ENCODE data around the gene NLRP9. TPM values are rescaled to one million over a fixed set of nuclear protein-coding genes. Genes with fewer than 3 reads are reported as not detected.

Gene NLRP9
- total RNA-seq, 3 donors from 2014 or later: not detected

DNA sequence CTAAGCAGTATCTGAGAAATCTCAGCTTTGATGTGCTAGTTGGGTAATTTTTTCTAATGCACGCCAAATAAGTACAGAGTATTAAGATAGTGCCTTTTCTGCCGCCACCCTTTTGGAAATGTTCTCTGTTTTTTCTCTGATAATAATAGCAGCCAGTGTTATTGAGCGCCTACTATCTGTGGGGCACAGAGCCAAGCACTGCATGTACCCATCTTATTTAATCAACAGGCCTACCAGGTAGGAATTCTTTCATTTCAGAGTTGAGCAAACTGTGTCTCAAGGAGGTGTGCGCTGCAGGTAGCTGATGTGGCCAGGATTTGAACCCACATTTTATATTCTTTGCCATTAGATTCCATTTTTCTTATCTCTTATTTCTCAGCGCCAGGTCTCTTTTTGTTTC lies 61.8 kb downstream of the NLRP9 start:
- DNase-seq: no peak
- Mint-ChIP-seq H3K4me3 (peak overlapping the region; percentile 99), H3K27me3 (ENCODE audit: low read depth) (no peaks in the 10 kb centered on the region), H3K36me3 (ENCODE audit: insufficient read depth) (peaks cover 26% of the 10 kb centered on the region), H3K4me1 (ENCODE audit: low read depth) (peaks cover 64% of the 10 kb centered on the region), H3K9me3 (no peaks in the 10 kb centered on the region)
- ATAC-seq: no peak

DNA sequence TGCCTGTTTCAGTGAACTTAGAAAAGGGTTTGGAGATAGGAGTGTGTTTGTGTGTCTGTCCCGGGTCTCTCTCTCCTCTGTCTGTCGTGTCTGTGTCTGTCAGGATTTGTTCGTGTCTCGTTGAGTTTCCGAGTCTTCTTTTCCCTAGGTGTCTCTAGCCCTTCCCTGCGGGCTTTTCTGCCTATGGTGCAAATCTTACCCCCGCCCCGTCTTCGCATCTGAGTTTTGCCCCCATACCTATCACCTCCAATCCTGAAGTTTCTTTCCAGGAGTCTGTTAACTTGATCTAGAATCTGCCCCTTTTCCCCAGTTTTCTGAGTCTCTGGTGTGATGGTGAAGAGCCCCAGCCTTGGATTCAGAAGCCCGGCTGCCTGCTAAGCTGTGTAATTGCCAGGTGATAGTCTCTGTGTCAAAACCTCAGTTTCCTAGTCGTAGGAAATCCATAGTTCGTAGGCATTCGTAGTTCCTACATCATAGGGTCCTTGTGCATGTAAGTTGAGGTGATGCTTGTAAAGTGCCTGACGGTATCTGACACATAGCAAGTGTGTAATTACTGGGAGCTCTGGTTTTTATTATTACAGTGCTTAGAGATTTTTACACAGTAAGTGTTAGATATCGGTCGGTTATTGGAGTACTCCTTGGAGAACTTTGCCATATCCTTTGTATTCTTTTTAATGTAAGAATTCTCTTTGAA lies 62.4 kb downstream of the NLRP9 start:
- ATAC-seq (no peak), DNase-seq (no peak)
- Mint-ChIP-seq H3K27me3 (ENCODE audit: low read depth) (no peaks in the 10 kb centered on the region), H3K4me1 (ENCODE audit: low read depth) (peaks cover 70% of the 10 kb centered on the region), H3K9me3 (no peaks in the 10 kb centered on the region), H3K4me3 (peak overlapping the region; percentile 99), H3K36me3 (ENCODE audit: insufficient read depth) (peaks cover 31% of the 10 kb centered on the region)

DNA sequence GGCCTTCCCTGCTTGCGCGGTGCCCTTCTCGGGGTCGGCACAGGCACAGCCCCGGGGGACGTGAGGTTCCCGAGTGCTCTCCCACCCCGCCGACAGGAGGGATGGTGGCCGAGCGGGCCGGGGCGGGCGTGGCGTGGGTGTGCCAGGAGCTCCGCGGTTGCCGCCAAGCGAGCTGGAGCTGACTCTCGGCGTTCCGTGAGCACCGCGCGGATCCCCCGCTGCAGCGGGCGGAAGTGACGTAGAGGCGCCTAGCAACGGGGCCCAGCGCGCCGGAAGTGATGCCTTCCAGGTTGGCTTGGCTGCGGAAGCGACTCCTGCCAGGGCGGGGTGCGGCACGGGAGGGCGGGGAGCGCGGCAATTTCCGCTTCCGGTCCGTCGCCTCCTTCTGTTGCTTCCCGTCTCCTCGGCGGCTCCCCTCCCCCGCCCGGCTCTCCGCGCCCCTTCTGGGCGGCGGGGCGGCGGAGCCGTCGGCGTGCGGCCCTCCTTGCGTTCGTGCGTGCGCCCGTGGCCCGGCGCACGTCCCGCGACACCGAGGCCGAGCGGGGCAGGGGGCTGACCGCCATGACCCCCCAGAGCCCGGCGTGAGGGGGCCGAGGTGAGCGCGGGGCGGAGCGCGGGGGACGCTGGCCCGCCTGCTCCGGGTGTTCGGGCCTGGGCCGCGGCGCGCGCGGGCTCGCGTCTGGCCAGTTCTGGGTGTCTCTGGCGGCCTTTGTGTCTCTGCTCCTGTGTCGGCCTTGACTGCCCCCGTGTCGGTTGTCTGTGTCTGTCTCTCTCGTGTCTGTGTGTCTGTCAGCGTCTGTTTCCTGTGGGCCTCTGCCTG lies 63.2 kb downstream of the NLRP9 start, which contains the start of gene EPN1:
TSS of gene EPN1 (plus strand) at position 386 of the 820 bp plus-strand sequence. CDS start 3,402 bp downstream, outside the sequence.
- Mint-ChIP-seq H3K36me3 (ENCODE audit: insufficient read depth) (peaks cover 33% of the 10 kb centered on the region), H3K4me1 (ENCODE audit: low read depth) (peaks cover 69% of the 10 kb centered on the region), H3K9me3 (no peaks in the 10 kb centered on the region), H3K4me3 (peak within 1 kb of the TSS; percentile 99), H3K27me3 (ENCODE audit: low read depth) (no peaks in the 10 kb centered on the region)
- peak; percentile 93 to 94 for ATAC-seq
- peak; percentile 98 for DNase-seq

DNA sequence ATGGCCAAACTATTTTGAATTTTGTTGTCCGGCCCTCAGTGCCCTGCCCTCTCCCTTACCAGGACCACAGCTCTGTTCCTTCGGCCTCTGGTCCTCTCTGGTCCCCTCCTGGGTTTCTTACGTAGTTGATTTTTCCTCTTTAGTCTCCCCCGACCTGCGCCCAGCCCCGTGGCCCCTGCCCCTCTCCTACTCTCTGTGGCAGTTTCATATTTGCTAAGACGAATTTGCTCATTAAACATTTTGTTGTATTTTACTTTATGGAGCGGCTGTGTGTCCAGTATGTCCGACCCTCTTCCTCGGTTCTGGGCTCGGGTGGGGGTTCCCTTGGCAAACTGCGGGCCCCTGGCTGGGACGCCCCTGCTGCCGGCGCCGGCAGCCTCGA lies 63.8 kb downstream of the NLRP9 start:
- peaks cover 66% of the 10 kb centered on the region for H3K4me1 Mint-ChIP-seq (ENCODE audit: low read depth)
- no peaks in the 10 kb centered on the region for H3K27me3 Mint-ChIP-seq (ENCODE audit: low read depth)
- DNase-seq (no peak), ATAC-seq (no peak)
- H3K9me3 Mint-ChIP-seq: no peaks in the 10 kb centered on the region
- H3K4me3 Mint-ChIP-seq: peak overlapping the region; percentile 63
- peaks cover 32% of the 10 kb centered on the region for H3K36me3 Mint-ChIP-seq (ENCODE audit: insufficient read depth)

DNA sequence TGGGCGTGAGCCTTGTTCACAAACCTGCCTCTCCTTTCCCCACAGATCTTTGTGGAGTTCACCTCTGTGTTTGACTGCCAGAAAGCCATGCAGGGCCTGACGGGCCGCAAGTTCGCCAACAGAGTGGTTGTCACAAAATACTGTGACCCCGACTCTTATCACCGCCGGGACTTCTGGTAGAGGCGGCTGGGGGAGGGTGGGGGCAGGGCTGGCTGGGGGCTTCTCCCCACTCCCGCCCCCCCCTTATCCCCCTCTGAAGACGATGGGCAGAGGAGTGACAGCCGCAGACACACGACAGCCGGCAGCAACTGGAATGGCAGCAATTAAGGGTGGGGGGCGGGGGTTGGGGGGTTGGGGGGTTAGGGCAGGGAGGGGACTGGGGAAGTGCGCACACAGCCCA lies 64.3 kb downstream of the NLRP9 start:
- H3K4me1 Mint-ChIP-seq (ENCODE audit: low read depth): peaks cover 62% of the 10 kb centered on the region
- no peaks in the 10 kb centered on the region for H3K27me3 Mint-ChIP-seq (ENCODE audit: low read depth)
- peaks cover 29% of the 10 kb centered on the region for H3K36me3 Mint-ChIP-seq (ENCODE audit: insufficient read depth)
- ATAC-seq (no peak), DNase-seq (no peak)
- H3K9me3 Mint-ChIP-seq: no peaks in the 10 kb centered on the region
- peak overlapping the region; percentile 41 for H3K4me3 Mint-ChIP-seq

DNA sequence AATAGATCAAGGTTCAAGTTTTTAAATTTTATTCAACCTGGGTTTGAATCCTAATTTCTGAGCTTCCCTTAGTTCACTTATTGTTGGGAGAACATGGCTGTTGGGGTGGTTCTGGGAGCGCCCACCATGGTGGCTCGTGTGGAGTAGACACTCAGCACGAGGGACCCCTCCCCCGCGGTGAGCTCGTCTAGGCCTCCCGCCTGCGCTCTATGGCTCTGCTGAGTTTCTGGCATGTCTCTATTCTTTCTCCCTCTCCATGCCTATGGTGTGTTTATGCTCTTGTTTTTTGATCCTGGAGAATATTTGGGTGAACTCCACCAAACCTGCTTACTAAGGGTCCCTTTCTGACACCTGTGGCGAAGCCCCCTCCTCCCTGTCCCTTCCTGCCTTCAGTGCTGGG lies 64.7 kb downstream of the NLRP9 start:
- Mint-ChIP-seq H3K4me3 (peak overlapping the region; percentile 41), H3K4me1 (ENCODE audit: low read depth) (peaks cover 59% of the 10 kb centered on the region), H3K9me3 (no peaks in the 10 kb centered on the region), H3K36me3 (ENCODE audit: insufficient read depth) (peaks cover 29% of the 10 kb centered on the region), H3K27me3 (ENCODE audit: low read depth) (no peaks in the 10 kb centered on the region)
- no peak for ATAC-seq
- DNase-seq: no peak

DNA sequence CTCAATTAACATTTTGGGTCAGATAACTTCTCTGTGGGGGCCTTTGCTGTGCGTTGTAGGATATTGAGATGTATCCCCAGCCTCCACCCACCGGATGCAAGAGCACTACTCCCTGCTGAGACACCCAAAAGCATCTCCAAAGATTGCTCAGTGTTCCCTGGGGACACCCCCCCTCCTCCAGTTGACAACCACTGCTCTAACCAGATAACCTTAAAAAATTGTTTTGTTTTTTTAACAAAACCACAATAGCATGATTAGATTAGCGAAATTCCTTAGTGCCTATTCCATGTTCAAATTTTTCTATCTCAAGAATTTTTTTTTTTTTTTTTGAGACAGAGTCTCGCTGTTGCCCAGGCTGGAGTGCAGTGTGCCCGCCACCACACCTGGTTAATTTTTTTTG lies 65.8 kb downstream of the NLRP9 start:
- Mint-ChIP-seq H3K4me3 (no peak overlapping the region), H3K27me3 (ENCODE audit: low read depth) (no peaks in the 10 kb centered on the region), H3K9me3 (no peaks in the 10 kb centered on the region), H3K36me3 (ENCODE audit: insufficient read depth) (peaks cover 30% of the 10 kb centered on the region), H3K4me1 (ENCODE audit: low read depth) (peaks cover 49% of the 10 kb centered on the region)
- no peak for DNase-seq
- ATAC-seq: no peak

DNA sequence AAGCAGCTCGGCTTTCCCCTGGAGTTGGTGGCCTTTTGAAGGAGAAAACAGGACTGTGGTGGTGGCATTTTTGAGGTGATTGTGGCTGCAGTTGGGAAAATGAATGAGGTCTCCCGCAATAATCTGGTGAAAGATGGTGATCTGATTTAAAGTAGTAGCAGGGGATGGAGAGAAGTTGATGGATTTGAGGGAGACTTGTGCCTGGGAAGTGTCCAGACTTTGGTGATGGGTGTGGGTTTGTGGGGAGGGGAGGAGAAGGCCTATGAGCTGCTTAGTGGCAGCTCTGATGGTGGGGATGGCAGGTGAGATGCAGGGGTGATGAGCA lies 67.2 kb downstream of the NLRP9 start:
- no peak for ATAC-seq
- no peak for DNase-seq
- no peak overlapping the region for H3K4me3 Mint-ChIP-seq
- H3K4me1 Mint-ChIP-seq (ENCODE audit: low read depth): peaks cover 35% of the 10 kb centered on the region
- no peaks in the 10 kb centered on the region for H3K9me3 Mint-ChIP-seq
- H3K27me3 Mint-ChIP-seq (ENCODE audit: low read depth): no peaks in the 10 kb centered on the region
- peaks cover 30% of the 10 kb centered on the region for H3K36me3 Mint-ChIP-seq (ENCODE audit: insufficient read depth)

DNA sequence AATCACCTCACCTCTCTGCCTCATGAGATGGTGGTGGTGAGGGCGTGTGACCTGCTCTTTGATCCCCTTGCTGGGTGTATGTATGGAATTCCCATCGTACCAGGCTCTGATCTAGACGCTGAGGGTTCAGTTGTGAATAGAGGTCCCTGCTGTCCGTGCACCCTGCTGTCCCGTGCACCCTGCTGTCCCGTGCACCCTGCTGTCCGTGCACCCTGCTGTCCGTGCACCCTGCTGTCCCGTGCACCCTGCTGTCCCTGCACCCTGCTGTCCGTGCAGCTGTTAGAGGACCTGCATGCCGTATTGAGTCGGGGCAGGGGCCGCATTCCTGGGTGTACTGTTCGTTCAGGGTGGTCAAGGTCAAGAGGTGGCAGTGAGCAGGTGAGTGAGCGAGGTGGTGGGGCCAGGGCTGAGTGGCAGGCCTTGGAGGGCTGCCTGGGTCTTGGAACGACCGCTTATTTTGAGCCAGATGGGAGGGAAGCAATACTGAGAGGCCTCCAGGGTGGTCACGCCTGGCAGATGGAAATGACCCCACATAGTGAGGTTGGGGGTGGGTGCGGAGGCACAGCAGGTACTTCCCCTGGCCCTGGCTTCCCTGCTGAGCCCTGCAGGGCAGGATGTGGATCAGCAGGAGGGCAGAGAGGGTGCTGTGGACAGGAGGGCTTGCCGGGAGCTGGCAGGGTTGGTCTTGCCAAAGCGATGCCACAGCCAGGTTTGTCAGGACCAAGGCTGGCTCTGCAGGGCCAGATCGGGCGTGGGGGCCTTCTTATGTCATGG lies 67.7 kb downstream of the NLRP9 start:
- Mint-ChIP-seq H3K4me1 (ENCODE audit: low read depth) (peaks cover 31% of the 10 kb centered on the region), H3K27me3 (ENCODE audit: low read depth) (no peaks in the 10 kb centered on the region), H3K36me3 (ENCODE audit: insufficient read depth) (peaks cover 32% of the 10 kb centered on the region), H3K9me3 (no peaks in the 10 kb centered on the region), H3K4me3 (no peak overlapping the region)
- DNase-seq (no peak), ATAC-seq (no peak)

DNA sequence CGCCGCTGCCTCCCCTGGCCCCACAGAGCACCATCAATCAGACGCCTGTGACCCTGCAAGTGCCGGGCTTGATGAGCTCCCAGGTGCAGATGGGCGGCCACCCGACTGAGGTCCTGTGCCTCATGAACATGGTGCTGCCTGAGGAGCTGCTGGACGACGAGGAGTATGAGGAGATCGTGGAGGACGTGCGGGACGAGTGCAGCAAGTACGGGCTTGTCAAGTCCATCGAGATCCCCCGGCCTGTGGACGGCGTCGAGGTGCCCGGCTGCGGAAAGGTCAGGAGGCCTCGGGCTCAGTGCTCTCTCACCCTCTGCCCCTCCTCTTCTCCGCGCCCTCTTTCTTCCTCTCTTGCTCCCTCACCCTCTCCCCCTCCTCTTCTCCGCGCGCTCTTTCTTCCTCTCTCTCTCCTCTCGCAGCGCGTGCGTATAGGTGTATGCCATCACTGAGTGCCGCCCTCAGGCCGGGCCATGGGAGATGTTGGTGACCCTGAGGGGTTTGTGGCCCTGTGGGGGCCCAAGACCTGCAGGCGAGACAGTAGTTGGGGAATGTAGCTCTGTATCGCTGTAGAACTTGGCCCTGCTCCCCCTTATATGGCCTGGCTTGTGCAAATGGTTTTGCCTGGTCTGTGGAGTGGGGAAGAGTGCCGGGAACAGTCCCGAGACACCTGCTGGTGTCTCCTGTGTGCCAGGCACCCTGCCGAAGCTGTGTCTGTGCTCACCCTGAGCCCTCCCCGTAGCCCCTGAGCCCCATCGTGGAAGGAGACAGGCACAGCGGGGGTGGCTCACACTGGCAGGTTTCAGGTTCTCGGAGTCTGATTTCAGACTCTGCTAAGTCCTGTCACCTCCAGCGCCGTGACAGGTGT lies 68.6 kb downstream of the NLRP9 start:
- H3K9me3 Mint-ChIP-seq: no peaks in the 10 kb centered on the region
- no peaks in the 10 kb centered on the region for H3K27me3 Mint-ChIP-seq (ENCODE audit: low read depth)
- peaks cover 30% of the 10 kb centered on the region for H3K4me1 Mint-ChIP-seq (ENCODE audit: low read depth)
- H3K4me3 Mint-ChIP-seq: no peak overlapping the region
- DNase-seq (no peak), ATAC-seq (no peak)
- peaks cover 32% of the 10 kb centered on the region for H3K36me3 Mint-ChIP-seq (ENCODE audit: insufficient read depth)

DNA sequence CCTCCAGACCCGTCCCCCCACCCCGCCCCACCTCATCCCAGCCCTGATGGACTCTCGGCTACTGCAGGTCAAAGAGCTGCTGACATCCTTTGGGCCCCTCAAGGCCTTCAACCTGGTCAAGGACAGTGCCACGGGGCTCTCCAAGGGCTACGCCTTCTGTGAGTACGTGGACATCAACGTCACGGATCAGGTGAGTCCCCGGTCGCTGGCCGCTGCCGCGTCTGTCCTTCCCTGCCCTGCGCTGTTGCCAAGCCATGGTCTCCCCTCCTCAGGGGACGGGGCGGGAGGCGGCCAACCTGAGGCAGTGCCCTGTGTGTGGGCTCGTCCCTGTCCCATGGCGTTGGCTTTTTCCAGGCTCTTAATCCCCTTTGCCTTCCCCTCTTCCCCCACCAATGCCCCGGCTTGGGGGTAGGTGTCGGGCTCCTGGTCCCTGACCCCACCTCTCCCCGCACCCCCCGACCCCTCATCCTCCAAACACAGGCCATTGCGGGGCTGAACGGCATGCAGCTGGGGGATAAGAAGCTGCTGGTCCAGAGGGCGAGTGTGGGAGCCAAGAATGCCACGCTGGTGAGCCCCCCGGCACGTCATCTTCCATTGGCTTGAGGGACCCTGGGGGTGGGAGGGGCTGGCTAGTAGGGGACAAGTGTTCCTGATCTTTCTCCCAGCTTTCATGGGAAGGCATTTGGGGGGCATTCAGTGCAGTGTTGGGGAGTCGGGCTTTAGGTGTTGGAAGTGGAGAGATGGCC lies 69.4 kb downstream of the NLRP9 start:
- peaks cover 35% of the 10 kb centered on the region for H3K36me3 Mint-ChIP-seq (ENCODE audit: insufficient read depth)
- no peaks in the 10 kb centered on the region for H3K9me3 Mint-ChIP-seq
- H3K27me3 Mint-ChIP-seq (ENCODE audit: low read depth): no peaks in the 10 kb centered on the region
- H3K4me3 Mint-ChIP-seq: no peak overlapping the region
- DNase-seq (no peak), ATAC-seq (no peak)
- H3K4me1 Mint-ChIP-seq (ENCODE audit: low read depth): peaks cover 26% of the 10 kb centered on the region

DNA sequence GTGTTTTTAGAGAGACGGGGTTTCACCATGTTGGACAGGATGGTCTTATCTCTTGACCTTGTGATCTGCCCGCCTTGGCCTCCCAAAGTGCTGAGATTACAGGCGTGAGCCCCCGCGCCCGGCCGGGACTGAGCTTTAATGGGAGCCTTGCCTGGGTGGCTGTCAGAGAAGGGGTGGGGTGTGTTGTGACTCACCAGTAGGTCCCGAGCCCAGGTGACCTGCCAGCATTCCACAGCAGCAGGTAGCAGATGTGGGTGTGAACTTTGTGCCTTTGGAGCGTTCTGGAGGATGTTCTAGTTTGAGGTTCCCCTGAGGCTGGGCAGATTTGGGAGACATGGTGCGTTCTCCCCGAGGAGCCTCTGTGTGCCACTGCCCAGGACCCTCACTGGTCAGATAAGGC lies 70.2 kb downstream of the NLRP9 start:
- H3K4me3 Mint-ChIP-seq: no peak overlapping the region
- H3K9me3 Mint-ChIP-seq: no peaks in the 10 kb centered on the region
- H3K27me3 Mint-ChIP-seq (ENCODE audit: low read depth): no peaks in the 10 kb centered on the region
- no peak for ATAC-seq
- no peak for DNase-seq
- peaks cover 24% of the 10 kb centered on the region for H3K4me1 Mint-ChIP-seq (ENCODE audit: low read depth)
- peaks cover 39% of the 10 kb centered on the region for H3K36me3 Mint-ChIP-seq (ENCODE audit: insufficient read depth)

DNA sequence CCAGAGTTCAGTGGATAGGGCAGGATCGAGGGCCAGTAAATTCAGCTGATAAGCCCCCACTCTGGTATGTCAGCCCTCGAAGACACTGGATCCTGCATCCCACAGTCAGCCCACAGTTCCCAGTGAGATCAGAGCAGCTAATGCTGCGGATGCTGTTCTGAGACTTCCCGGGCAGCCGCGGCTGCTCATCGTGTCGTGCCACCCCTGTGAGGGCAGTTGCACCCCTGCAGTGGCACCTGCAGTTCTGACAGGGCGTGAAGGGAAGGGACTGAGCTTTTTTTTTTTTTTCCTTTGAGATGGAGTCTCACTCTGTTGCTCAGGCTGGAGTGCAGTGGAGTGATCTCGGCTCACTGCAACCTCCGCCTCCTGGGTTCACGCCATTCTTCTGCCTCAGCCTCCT lies 70.7 kb downstream of the NLRP9 start:
- ATAC-seq (no peak), DNase-seq (no peak)
- no peak overlapping the region for H3K4me3 Mint-ChIP-seq
- H3K36me3 Mint-ChIP-seq (ENCODE audit: insufficient read depth): peaks cover 44% of the 10 kb centered on the region
- no peaks in the 10 kb centered on the region for H3K9me3 Mint-ChIP-seq
- peaks cover 27% of the 10 kb centered on the region for H3K4me1 Mint-ChIP-seq (ENCODE audit: low read depth)
- H3K27me3 Mint-ChIP-seq (ENCODE audit: low read depth): no peaks in the 10 kb centered on the region
